Measurements from ENCODE around the gene ELAPOR1. TPM values are rescaled to one million over a fixed set of nuclear protein-coding genes. Genes with fewer than 3 reads are reported as not detected.

ELAPOR1 gene
- total and polyA plus RNA-seq, 9 of the 15 experiments (the other 6 are each of a cell fraction or from before 2014, with no cell fraction given), result 0.07 to 1.2 (median 0.18) TPM

GRCh38 chr1:109109906-109110305 lies 4.0 kb upstream of the ELAPOR1 start:
- Histone ChIP-seq H3K4me3 (no peak overlapping the region), H3K9ac (ENCODE audit: insufficient read depth in 1 of 2, low read depth in 2 of 2, low read length in 2 of 2) (no peak overlapping the region; a peak in 1 of 4 replicates), H3K36me3 (ENCODE audit: control insufficient read depth, insufficient read depth, low read length) (no peaks in the 10 kb centered on the region), H4K20me1 (replicated peaks; ENCODE audit: control insufficient read depth, insufficient read depth, low read length) (no peaks in the 10 kb centered on the region; the same call in 1 of the 2 replicates), H3K27me3 (ENCODE audit: control insufficient read depth in 2 of 2, insufficient read depth in 2 of 2, low read length in 2 of 2) (peaks cover 0 to 6% of the 10 kb centered on the region in 2 experiments; a peak in 1 of 5 replicates), H2AFZ (ENCODE audit: low read depth, low read length) (no peak overlapping the region), H3K9me1 (ENCODE audit: control insufficient read depth, insufficient read depth, low read length) (no peaks in the 10 kb centered on the region), H3K4me2 (ENCODE audit: insufficient read depth, low read length) (no peak overlapping the region), H3K9me3 (replicated peaks; ENCODE audit: control insufficient read depth, insufficient read depth, low read depth, low read length) (no peaks in the 10 kb centered on the region), H3K79me2 (ENCODE audit: control insufficient read depth, insufficient read depth, low read length) (no peaks in the 10 kb centered on the region), H3K27ac (ENCODE audit: extremely low read depth, low read depth, low read length) (no peak overlapping the region), H3K4me1 (replicated peaks in 1 of 2; ENCODE audit: control insufficient read depth in 2 of 2, insufficient read depth in 2 of 2, low read length in 2 of 2) (peaks cover 15 to 20% of the 10 kb centered on the region in 2 experiments)
- DNase-seq (ENCODE audit: extremely low read depth in 1 of 4, low spot score in 3 of 4) (no peak), FAIRE-seq (no peak), ATAC-seq (no peak)
- TF ChIP-seq NEUROD1 (IDR thresholded peaks at IDR 0.05; ENCODE audit: borderline replicate concordance, low read depth, low read length, partially characterized antibody), result no peak
- no peak for TF ChIP-seq SREBF2 (CRISPR knock-in tag; IDR thresholded peaks at IDR 0.05)
- 0 out of 2 replicates have a peak, but pooled peaks have one; percentile 44 for TF ChIP-seq ELF4 (CRISPR knock-in tag; IDR thresholded peaks at IDR 0.05)
- TF ChIP-seq ZNF23 (CRISPR knock-in tag; IDR thresholded peaks at IDR 0.05), result no peak
- TF ChIP-seq MIER1 (IDR thresholded peaks at IDR 0.05; ENCODE audit: low read depth), result no peak
- 0 out of 2 replicates have a peak, but pooled peaks have one; percentile 53 for TF ChIP-seq MCM5 (IDR thresholded peaks at IDR 0.05; ENCODE audit: low read depth)
- in situ Hi-C loops (cut with MboI), result loop anchor here (5.0 kb wide), 1 partner anchor 283 kb away; no protein-coding TSS in a partner anchor
- BruUV-seq (replicated peaks), result no TSS peak
- POLR2A ChIA-PET, result interaction anchor here (0.6 to 5.8 kb wide), 6 partner anchors 9 to 229 kb away, joined by 3 to 65 read pairs (median 3); no protein-coding TSS in a partner anchor
- intact Hi-C loops (cut with micrococcal nuclease), result loop anchor here (5.0 to 10.0 kb wide), 8 partner anchors 68 to 1325 kb away; partner anchors contain the start of genes CLCC1, GPR61, STXBP3 and WDR47
- CTCF ChIA-PET (ENCODE audit: low intra/inter-chr PET ratio), result no interaction called here
- whole genome bisulfite sequencing (ENCODE audit: insufficient coverage, low coverage, missing lambda C conversion rate), result 14% methylated on average over 3 of the region's 3 CpGs

Data from K562 (cell line).